Femur (tissue), 1 donor: Measurements from ENCODE around the gene NME4.
"Not testable (repeated sequence)": the region's sequence is repeated elsewhere in the genome, so short reads cannot be mapped to it uniquely, and the experiment has no call there.

Experiments used
- DNase-seq: peaks from one replicate; pipeline ENCODE4 v3.0.0-alpha.2; 2017

The NME4 gene

GRCh38 chr16:399340-400019 lies 2.5 kb downstream of the NME4 start:
- DNase-seq: no peak

GRCh38 chr16:400061-400591 lies 3.1 kb downstream of the NME4 start:
- no peak for DNase-seq

- peak; percentile 98 for DNase-seq
Measured at GRCh38 chr16:401468-402348, 4.7 kb downstream of the NME4 start, which contains the start of gene DECR2. TSS of gene DECR2 (plus strand) at chr16:401885. CDS start at chr16:401964, 79 bp downstream.

GRCh38 chr16:404971-405486 lies 8.0 kb downstream of the NME4 start:
- no peak for DNase-seq

GRCh38 chr16:405548-406506 lies 8.8 kb downstream of the NME4 start:
- no peak for DNase-seq

- DNase-seq: no peak
Measured at GRCh38 chr16:407253-407652, 10.3 kb downstream of the NME4 start.

- DNase-seq: no peak
Measured at GRCh38 chr16:410516-411178, 13.6 kb downstream of the NME4 start.

GRCh38 chr16:411576-412265 lies 14.7 kb downstream of the NME4 start:
- DNase-seq: no peak

- no peak for DNase-seq
Measured at GRCh38 chr16:414395-415169, 17.6 kb downstream of the NME4 start.

GRCh38 chr16:415170-415498 lies 18.1 kb downstream of the NME4 start:
- DNase-seq: not testable (repeated sequence)

- DNase-seq: not testable (repeated sequence)
Measured at GRCh38 chr16:422179-422578, 25.2 kb downstream of the NME4 start.

GRCh38 chr16:424033-424622 lies 27.1 kb downstream of the NME4 start:
- DNase-seq: no peak

GRCh38 chr16:424623-425081 lies 27.7 kb downstream of the NME4 start:
- DNase-seq: no peak

GRCh38 chr16:425082-425718 lies 28.2 kb downstream of the NME4 start, which contains the start of gene RAB11FIP3:
TSS of gene RAB11FIP3 (plus strand) at chr16:425649. CDS start at chr16:426007, 358 bp downstream.
- peak; percentile 89 for DNase-seq

GRCh38 chr16:425740-426114 lies 28.7 kb downstream of the NME4 start:
- no peak for DNase-seq

GRCh38 chr16:426115-426905 lies 29.3 kb downstream of the NME4 start:
- DNase-seq: no peak

- no peak for DNase-seq
Measured at GRCh38 chr16:426906-427249, 29.9 kb downstream of the NME4 start.

GRCh38 chr16:427250-427649 lies 30.3 kb downstream of the NME4 start:
- DNase-seq: no peak

- DNase-seq: no peak
Measured at GRCh38 chr16:430904-431303, 33.9 kb downstream of the NME4 start.
